Measurements from ENCODE around the gene PRSS22.
A peak's percentile ranks its signal among the peaks of the same experiment; 100 is the strongest.

The PRSS22 gene

GRCh38 chr16:2856061-2856670, 1.8 kb downstream of the PRSS22 start:
- no peak overlapping the region for H3K4me3 ChIP-seq (ENCODE audit: low read depth, low read length)
- TF ChIP-seq, protein P1, sequence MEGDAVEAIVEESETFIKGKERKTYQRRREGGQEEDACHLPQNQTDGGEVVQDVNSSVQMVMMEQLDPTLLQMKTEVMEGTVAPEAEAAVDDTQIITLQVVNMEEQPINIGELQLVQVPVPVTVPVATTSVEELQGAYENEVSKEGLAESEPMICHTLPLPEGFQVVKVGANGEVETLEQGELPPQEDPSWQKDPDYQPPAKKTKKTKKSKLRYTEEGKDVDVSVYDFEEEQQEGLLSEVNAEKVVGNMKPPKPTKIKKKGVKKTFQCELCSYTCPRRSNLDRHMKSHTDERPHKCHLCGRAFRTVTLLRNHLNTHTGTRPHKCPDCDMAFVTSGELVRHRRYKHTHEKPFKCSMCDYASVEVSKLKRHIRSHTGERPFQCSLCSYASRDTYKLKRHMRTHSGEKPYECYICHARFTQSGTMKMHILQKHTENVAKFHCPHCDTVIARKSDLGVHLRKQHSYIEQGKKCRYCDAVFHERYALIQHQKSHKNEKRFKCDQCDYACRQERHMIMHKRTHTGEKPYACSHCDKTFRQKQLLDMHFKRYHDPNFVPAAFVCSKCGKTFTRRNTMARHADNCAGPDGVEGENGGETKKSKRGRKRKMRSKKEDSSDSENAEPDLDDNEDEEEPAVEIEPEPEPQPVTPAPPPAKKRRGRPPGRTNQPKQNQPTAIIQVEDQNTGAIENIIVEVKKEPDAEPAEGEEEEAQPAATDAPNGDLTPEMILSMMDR (IDR thresholded peaks at IDR 0.05; ENCODE audit: control insufficient read depth, extremely low read depth, insufficient read depth), result no peak
- no peak for DNase-seq (ENCODE audit: low read depth)

DNA sequence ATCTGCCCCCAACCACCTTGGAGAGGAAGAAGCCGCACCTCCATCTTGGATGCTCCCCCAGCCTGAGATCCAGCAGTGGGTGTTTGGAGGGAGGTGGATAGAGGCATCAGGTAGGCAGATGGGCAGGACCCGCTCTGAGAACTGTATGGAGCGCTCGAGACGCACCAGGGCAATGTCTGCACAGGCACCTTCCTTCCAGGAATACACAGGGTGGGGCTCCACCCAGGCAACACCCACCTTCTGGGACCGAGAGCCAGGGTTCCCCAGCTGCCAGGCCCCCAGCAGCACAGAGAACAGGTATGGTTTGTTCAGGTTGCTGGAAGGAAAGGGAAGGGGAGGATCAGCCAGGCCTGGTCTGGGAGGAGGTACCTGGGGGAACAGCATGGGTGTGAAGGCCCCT, 2.4 kb downstream of the PRSS22 start:
- no peak overlapping the region for H3K4me3 ChIP-seq (ENCODE audit: low read depth, low read length)
- DNase-seq (ENCODE audit: low read depth), result no peak
- TF ChIP-seq, protein P1 (IDR thresholded peaks at IDR 0.05; ENCODE audit: control insufficient read depth, extremely low read depth, insufficient read depth), result no peak

DNA sequence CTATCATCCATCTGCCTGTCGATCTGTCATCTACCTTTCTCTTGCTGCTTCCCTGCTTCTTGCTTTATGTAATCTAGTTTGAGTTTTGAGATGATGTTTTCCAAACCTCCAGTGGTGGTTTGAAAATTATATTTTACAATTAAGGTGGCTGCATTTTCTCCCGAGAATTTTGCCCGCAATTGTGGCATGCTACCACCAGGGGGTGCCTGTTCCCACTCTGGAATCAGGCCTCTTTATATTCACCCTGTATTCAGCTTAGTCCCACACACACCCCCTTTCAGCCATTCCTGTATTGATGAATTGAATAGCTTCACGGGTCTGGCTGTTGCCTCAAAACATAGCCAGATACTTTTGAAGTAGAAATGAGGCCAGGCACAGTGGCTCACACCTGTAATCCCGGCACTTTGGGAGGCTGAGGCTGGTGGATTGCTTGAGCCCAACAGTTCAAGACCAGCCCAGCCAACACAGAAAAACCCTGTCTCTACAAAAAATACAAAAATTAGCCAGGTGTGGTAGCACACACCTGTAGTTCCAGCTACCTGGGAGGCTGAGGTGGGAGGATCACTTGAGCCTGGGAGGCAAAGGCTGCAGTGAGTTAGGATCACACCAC, 3.2 kb downstream of the PRSS22 start:
- no peak overlapping the region for H3K4me3 ChIP-seq (ENCODE audit: low read depth, low read length)
- no peak for DNase-seq (ENCODE audit: low read depth)
- TF ChIP-seq, protein P1 (IDR thresholded peaks at IDR 0.05; ENCODE audit: control insufficient read depth, extremely low read depth, insufficient read depth), result peak; percentile 49

DNA sequence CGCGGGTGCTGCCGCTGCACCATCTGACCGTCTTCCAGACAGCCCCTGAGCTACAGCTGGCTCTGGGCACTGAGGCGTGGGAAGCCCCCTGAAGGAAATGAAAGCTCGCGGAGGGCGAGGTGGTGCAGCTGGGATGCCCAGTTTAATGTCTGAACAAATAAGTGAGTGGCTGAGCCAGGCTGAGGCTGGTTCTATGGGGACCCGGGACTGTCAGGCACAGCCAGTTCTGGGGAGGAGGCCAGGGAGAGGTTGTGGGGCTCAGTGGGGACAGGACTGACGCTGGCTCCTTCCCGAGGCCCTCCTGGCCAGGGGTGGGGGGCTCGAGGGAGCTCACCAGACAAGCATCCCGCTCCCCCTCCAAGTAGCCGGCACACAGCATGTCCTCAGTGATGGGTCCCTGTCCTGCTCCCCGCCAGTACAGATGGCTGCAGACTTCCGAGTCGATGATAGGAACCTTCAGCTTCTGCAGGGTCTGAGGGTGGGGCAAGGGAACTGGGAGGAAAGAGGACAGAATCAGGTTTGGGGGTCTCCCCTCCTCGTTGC, 4.4 kb downstream of the PRSS22 start:
- TF ChIP-seq, protein P1 (IDR thresholded peaks at IDR 0.05; ENCODE audit: control insufficient read depth, extremely low read depth, insufficient read depth), result no peak
- no peak for DNase-seq (ENCODE audit: low read depth)
- H3K4me3 ChIP-seq (ENCODE audit: low read depth, low read length), result no peak overlapping the region

DNA sequence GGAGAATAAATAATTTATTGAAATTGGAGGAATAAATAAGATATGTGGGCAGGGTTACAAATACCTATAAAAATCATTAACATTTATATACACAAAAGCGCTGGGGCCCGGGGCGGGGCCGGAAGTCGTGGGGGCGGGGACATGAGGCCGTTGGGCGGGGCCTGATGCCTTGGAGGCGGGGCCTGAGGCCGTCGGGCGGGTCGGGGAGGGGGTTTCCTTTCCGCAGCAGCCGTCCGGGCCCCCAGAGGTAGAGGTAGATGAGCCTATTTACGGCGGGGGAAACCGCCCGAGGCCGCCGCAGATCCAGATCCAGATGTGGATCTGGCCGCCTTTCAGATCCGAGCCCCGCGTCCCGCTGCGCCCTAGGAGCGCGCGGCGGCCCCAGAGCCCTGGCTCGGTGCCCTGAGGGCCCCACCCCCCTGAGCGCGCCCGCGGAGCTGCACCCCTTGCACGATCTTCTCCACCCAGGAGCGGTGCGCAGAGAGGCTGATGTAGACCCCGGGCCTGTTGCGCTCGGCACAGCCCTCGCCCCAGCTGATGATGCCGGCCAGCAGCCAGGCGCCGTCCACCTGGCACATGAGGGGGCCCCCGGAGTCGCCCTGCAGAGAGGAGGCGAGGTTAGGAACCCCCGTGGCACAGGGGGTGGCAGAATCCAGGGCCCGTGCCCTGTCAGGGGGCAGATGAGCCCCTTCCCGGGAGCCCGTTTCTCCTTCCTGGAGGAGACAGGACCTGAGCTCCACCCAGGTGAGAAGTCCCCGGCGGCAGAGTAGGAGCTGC, 5.1 kb downstream of the PRSS22 start:
- TF ChIP-seq, protein P1 (IDR thresholded peaks at IDR 0.05; ENCODE audit: control insufficient read depth, extremely low read depth, insufficient read depth), result no peak
- no peak for DNase-seq (ENCODE audit: low read depth)
- no peak overlapping the region for H3K4me3 ChIP-seq (ENCODE audit: low read depth, low read length)

- TF ChIP-seq, protein P1 (IDR thresholded peaks at IDR 0.05; ENCODE audit: control insufficient read depth, extremely low read depth, insufficient read depth), result no peak
- no peak overlapping the region for H3K4me3 ChIP-seq (ENCODE audit: low read depth, low read length)
- DNase-seq (ENCODE audit: low read depth), result no peak
Measured at GRCh38 chr16:2852003-2852730, 5.8 kb downstream of the PRSS22 start.
